ENCODE data around the gene CYBC1. TPM values are rescaled to one million over a fixed set of nuclear protein-coding genes. Genes with fewer than 3 reads are reported as not detected.

Gene CYBC1
- total RNA-seq, 1 experiment from 2014 or later = 174 TPM

GRCh38 chr17:82465023-82465603, 14.6 kb upstream of the CYBC1 start:
- peak; percentile 21; the same call in 1 of the 2 replicates for ATAC-seq
- no peak for DNase-seq (ENCODE audit: low read depth, low spot score)
- BruUV-seq (replicated peaks) = no TSS peak
- TF ChIP-seq, protein P1, sequence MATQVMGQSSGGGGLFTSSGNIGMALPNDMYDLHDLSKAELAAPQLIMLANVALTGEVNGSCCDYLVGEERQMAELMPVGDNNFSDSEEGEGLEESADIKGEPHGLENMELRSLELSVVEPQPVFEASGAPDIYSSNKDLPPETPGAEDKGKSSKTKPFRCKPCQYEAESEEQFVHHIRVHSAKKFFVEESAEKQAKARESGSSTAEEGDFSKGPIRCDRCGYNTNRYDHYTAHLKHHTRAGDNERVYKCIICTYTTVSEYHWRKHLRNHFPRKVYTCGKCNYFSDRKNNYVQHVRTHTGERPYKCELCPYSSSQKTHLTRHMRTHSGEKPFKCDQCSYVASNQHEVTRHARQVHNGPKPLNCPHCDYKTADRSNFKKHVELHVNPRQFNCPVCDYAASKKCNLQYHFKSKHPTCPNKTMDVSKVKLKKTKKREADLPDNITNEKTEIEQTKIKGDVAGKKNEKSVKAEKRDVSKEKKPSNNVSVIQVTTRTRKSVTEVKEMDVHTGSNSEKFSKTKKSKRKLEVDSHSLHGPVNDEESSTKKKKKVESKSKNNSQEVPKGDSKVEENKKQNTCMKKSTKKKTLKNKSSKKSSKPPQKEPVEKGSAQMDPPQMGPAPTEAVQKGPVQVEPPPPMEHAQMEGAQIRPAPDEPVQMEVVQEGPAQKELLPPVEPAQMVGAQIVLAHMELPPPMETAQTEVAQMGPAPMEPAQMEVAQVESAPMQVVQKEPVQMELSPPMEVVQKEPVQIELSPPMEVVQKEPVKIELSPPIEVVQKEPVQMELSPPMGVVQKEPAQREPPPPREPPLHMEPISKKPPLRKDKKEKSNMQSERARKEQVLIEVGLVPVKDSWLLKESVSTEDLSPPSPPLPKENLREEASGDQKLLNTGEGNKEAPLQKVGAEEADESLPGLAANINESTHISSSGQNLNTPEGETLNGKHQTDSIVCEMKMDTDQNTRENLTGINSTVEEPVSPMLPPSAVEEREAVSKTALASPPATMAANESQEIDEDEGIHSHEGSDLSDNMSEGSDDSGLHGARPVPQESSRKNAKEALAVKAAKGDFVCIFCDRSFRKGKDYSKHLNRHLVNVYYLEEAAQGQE (IDR thresholded peaks at IDR 0.05; ENCODE audit: insufficient read depth in 1 of 2, low read depth in 2 of 2, low read length in 1 of 2) = no peak
- TF ChIP-seq TCF7L2 (IDR thresholded peaks at IDR 0.05; ENCODE audit: low read depth, low read length) = no peak
- no peak for TF ChIP-seq SIN3A (IDR thresholded peaks at IDR 0.05; ENCODE audit: borderline replicate concordance, insufficient read depth, low read depth, low read length)
- TF ChIP-seq POLR2AphosphoS5 (IDR thresholded peaks at IDR 0.05; ENCODE audit: low read depth, low read length) = no peak
- TF ChIP-seq, protein P2, sequence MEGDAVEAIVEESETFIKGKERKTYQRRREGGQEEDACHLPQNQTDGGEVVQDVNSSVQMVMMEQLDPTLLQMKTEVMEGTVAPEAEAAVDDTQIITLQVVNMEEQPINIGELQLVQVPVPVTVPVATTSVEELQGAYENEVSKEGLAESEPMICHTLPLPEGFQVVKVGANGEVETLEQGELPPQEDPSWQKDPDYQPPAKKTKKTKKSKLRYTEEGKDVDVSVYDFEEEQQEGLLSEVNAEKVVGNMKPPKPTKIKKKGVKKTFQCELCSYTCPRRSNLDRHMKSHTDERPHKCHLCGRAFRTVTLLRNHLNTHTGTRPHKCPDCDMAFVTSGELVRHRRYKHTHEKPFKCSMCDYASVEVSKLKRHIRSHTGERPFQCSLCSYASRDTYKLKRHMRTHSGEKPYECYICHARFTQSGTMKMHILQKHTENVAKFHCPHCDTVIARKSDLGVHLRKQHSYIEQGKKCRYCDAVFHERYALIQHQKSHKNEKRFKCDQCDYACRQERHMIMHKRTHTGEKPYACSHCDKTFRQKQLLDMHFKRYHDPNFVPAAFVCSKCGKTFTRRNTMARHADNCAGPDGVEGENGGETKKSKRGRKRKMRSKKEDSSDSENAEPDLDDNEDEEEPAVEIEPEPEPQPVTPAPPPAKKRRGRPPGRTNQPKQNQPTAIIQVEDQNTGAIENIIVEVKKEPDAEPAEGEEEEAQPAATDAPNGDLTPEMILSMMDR (IDR thresholded peaks at IDR 0.05) = no peak
- in situ Hi-C loops (cut with HindIII; ENCODE audit: low pct_unique_long_range_greater_than_20kb, low sequenced_read_pairs) (no loop called here), intact Hi-C loops (cut with micrococcal nuclease; ENCODE audit: unreplicated experiment) (no loop called here)
- POLR2A ChIA-PET = no interaction called here
- Histone ChIP-seq H3K9me3 (ENCODE audit: control insufficient read depth, insufficient read depth, low read depth, low read length) (no peaks in the 10 kb centered on the region), H3K4me3 (ENCODE audit: low read depth in 2 of 2, low read length in 2 of 2) (no peak overlapping the region), H3K36me3 (ENCODE audit: control insufficient read depth, insufficient read depth, low read length) (peaks cover 6% of the 10 kb centered on the region), H3K27me3 (ENCODE audit: control insufficient read depth, insufficient read depth, low read length) (no peaks in the 10 kb centered on the region), H3K27ac (ENCODE audit: low read length) (no peak overlapping the region), H3K4me1 (ENCODE audit: control insufficient read depth, insufficient read depth, low read length) (no peaks in the 10 kb centered on the region)
- CTCF ChIA-PET = no interaction called here

DNA sequence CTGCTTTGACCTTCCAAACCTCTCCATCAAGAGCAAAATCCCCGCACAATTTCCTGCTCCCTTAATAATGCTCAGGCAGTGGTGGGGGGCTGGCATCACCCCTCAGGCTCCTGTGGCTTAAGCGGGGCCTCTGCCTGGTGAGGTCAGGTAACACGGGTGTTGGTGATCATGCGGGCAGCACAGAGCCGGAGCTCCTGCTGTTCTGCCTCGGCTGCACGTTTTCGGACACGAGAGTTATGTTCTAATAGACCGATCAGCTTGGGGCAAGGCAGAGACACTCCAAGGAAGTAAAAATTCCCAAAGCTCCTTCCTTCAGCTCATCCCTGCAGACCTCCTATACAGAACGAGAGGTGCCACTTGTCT, 14.0 kb upstream of the CYBC1 start:
- Histone ChIP-seq H3K4me1 (ENCODE audit: control insufficient read depth, insufficient read depth, low read length) (peaks cover 3% of the 10 kb centered on the region; the same call in 1 of the 2 replicates), H3K27me3 (ENCODE audit: control insufficient read depth, insufficient read depth, low read length) (no peaks in the 10 kb centered on the region), H3K27ac (ENCODE audit: low read length) (no peak overlapping the region), H3K4me3 (ENCODE audit: low read depth in 2 of 2, low read length in 2 of 2) (no peak overlapping the region), H3K36me3 (ENCODE audit: control insufficient read depth, insufficient read depth, low read length) (peaks cover 4% of the 10 kb centered on the region), H3K9me3 (ENCODE audit: control insufficient read depth, insufficient read depth, low read depth, low read length) (no peaks in the 10 kb centered on the region)
- in situ Hi-C loops (cut with HindIII; ENCODE audit: low pct_unique_long_range_greater_than_20kb, low sequenced_read_pairs) (no loop called here), intact Hi-C loops (cut with micrococcal nuclease; ENCODE audit: unreplicated experiment) (no loop called here)
- POLR2A ChIA-PET = no interaction called here
- CTCF ChIA-PET = no interaction called here
- no TSS peak for BruUV-seq (replicated peaks)
- DNase-seq (ENCODE audit: low read depth, low spot score) (no peak), ATAC-seq (no peak)
- TF ChIP-seq, protein P1 (IDR thresholded peaks at IDR 0.05; ENCODE audit: insufficient read depth in 1 of 2, low read depth in 2 of 2, low read length in 1 of 2) = no peak
- TF ChIP-seq POLR2AphosphoS5 (IDR thresholded peaks at IDR 0.05; ENCODE audit: low read depth, low read length) (no peak), SIN3A (IDR thresholded peaks at IDR 0.05; ENCODE audit: borderline replicate concordance, insufficient read depth, low read depth, low read length) (no peak), TCF7L2 (IDR thresholded peaks at IDR 0.05; ENCODE audit: low read depth, low read length) (no peak)
- TF ChIP-seq, protein P2 (IDR thresholded peaks at IDR 0.05) = no peak

Data from Panc1 (cell line).